H1 (cell line): ENCODE data around the gene PARK7. TPM values are rescaled to one million over a fixed set of nuclear protein-coding genes. Genes with fewer than 3 reads are reported as not detected.
"Not testable (repeated sequence)": the region's sequence is repeated elsewhere in the genome, so short reads cannot be mapped to it uniquely, and the experiment has no call there.

Source experiments
- CTCF ChIA-PET: fragments of 300-600 bp; sonication (Branson Sonifier 250); formaldehyde crosslinking; loops from one replicate; lab custom pipeline; 2021; ENCODE audit not compliant: partially characterized antibody; lab: Charles Lee
- POLR2A ChIA-PET: fragments of 300-600 bp; sonication (Branson Sonifier 250); formaldehyde crosslinking; loops from one replicate; lab custom pipeline; 2021; ENCODE audit warnings: inconsistent platforms; ENCODE audit not compliant: partially characterized antibody; lab: Charles Lee
- DNase-seq, 2 experiments: peaks; one replicate each; pipeline versions ENCODE4 v3.0.0 to v3.0.0-alpha.2; 2010 to 2022; ENCODE audit warnings: low spot score in 2 of 2, low read depth in 1 of 2, mixed read lengths in 1 of 2
- FAIRE-seq: peaks from 2 replicates; lab custom pipeline; 2011; peaks lifted over from hg19 to GRCh38; lab: Jason Lieb, UNC
- H2AFZ ChIP-seq: 2 replicates; pipeline ENCODE4 v1.8.1; 2012; ENCODE audit warnings: low read length, inconsistent platforms
- H2AK5ac ChIP-seq: 2 replicates; pipeline ENCODE4 v1.6.1; 2013; ENCODE audit warnings: low read depth, low read length
- H2BK120ac ChIP-seq: replicated peaks from 2 replicates; pipeline ENCODE3; 2013; ENCODE audit warnings: low read depth, low read length, inconsistent platforms
- H2BK12ac ChIP-seq: 2 replicates; pipeline ENCODE4 v1.6.1; 2013; ENCODE audit warnings: low read depth, low read length
- H2BK15ac ChIP-seq: 2 replicates; pipeline ENCODE4 v1.6.1; 2013; ENCODE audit warnings: low read length
- H2BK20ac ChIP-seq: 2 replicates; pipeline ENCODE4 v1.6.1; 2013; ENCODE audit warnings: low read length
- H2BK5ac ChIP-seq: 2 replicates; pipeline ENCODE4 v1.6.1; 2013; ENCODE audit warnings: low read depth, low read length
- H3K14ac ChIP-seq: 2 replicates; pipeline ENCODE4 v1.6.1; 2013; ENCODE audit warnings: inconsistent platforms; ENCODE audit not compliant: insufficient read length
- H3K18ac ChIP-seq: 2 replicates; pipeline ENCODE4 v1.6.1; 2013; ENCODE audit warnings: low read length; ENCODE audit errors: extremely low read depth
- H3K23ac ChIP-seq: 2 replicates; pipeline ENCODE4 v1.6.1; 2013; ENCODE audit warnings: inconsistent platforms; ENCODE audit not compliant: insufficient read length
- H3K23me2 ChIP-seq: 2 replicates; pipeline ENCODE4 v1.6.1; 2013; ENCODE audit warnings: low read depth, low read length
- H3K27ac ChIP-seq: 2 replicates; pipeline ENCODE4 v1.6.1; 2011; ENCODE audit warnings: low read depth, low read length, inconsistent platforms
- H3K27me3 ChIP-seq, 4 experiments: replicated peaks in 1 of 4; 1 replicate in 1 of 4; 2 replicates in 3 of 4; pipeline versions ENCODE4 v1.6.1 to v1.8.1; 2011 to 2013; ENCODE audit warnings: low read length in 3 of 4, mild to moderate bottlenecking in 3 of 4, inconsistent platforms in 2 of 4, mixed read lengths in 2 of 4, moderate library complexity in 1 of 4; ENCODE audit not compliant: control insufficient read depth in 3 of 4, insufficient read depth in 3 of 4; ENCODE audit errors: extremely low read depth in 1 of 4
- H3K36me3 ChIP-seq, 4 experiments: 2 replicates each; pipeline versions ENCODE4 v1.6.1 to v1.8.1; 2011 to 2013; ENCODE audit warnings: mild to moderate bottlenecking in 4 of 4, low read length in 3 of 4, moderate library complexity in 2 of 4, control low read depth in 1 of 4, inconsistent platforms in 1 of 4; ENCODE audit not compliant: insufficient read depth in 4 of 4, control insufficient read depth in 2 of 4
- H3K4ac ChIP-seq: replicated peaks from 2 replicates; pipeline ENCODE3; 2013; ENCODE audit warnings: low read length, low read depth, mixed read lengths, inconsistent platforms; ENCODE audit not compliant: insufficient read length
- H3K4me1 ChIP-seq, 4 experiments: replicated peaks in 1 of 4; 1 replicate in 1 of 4; 2 replicates in 3 of 4; pipeline versions ENCODE4 v1.6.1 to v1.8.1; 2011 to 2013; ENCODE audit warnings: low read length in 3 of 4, inconsistent platforms in 2 of 4, mixed read lengths in 1 of 4; ENCODE audit not compliant: insufficient read depth in 4 of 4, control insufficient read depth in 3 of 4
- H3K4me2 ChIP-seq, 2 experiments: 2 replicates each; pipeline versions ENCODE4 v1.6.1 to v1.8.1; 2011 to 2013; ENCODE audit warnings: low read depth in 2 of 2, low read length in 2 of 2, control low read depth in 1 of 2, inconsistent platforms in 1 of 2, mild to moderate bottlenecking in 1 of 2; ENCODE audit not compliant: insufficient read depth in 1 of 2
- H3K4me3 ChIP-seq, 4 experiments: fragments of 200-600, 300-600 bp in 1 of 4; sonication (generic), shearing (Covaris generic), sonication (Bioruptor Twin) in 1 of 4; 2 replicates each; pipeline versions ENCODE4 v1.5.1 to v1.8.1; 2011 to 2016; ENCODE audit warnings: low read length in 4 of 4, low read depth in 3 of 4, control low read depth in 2 of 4, inconsistent platforms in 2 of 4, mild to moderate bottlenecking in 2 of 4, mixed read lengths in 1 of 4, moderate library complexity in 1 of 4; ENCODE audit not compliant: insufficient read depth in 2 of 4; ENCODE audit errors: extremely low read depth in 1 of 4
- H3K56ac ChIP-seq: replicated peaks from 2 replicates; pipeline ENCODE3; 2013; ENCODE audit warnings: low read depth, mild to moderate bottlenecking, mixed read lengths, low read length, inconsistent platforms; ENCODE audit not compliant: insufficient read length
- H3K79me1 ChIP-seq: 2 replicates; pipeline ENCODE4 v1.6.1; 2013; ENCODE audit warnings: low read depth, low read length, control low read depth
- H3K79me2 ChIP-seq, 2 experiments: 2 replicates each; pipeline versions ENCODE4 v1.6.1 to v1.8.1; 2012 to 2013; ENCODE audit warnings: low read length in 2 of 2, mild to moderate bottlenecking in 2 of 2, inconsistent platforms in 1 of 2; ENCODE audit not compliant: insufficient read depth in 2 of 2, control insufficient read depth in 1 of 2
- H3K9ac ChIP-seq, 4 experiments: replicated peaks in 1 of 4; 1 replicate in 1 of 4; 2 replicates in 3 of 4; pipeline versions ENCODE4 v1.6.1 to v1.8.1; 2011 to 2013; ENCODE audit warnings: low read depth in 3 of 4, low read length in 3 of 4, control low read depth in 2 of 4, mild to moderate bottlenecking in 2 of 4, moderate library complexity in 2 of 4, inconsistent platforms in 1 of 4; ENCODE audit errors: extremely low read depth in 1 of 4
- H3K9me3 ChIP-seq, 2 experiments: 2 replicates each; pipeline versions ENCODE4 v1.6.1 to v1.8.1; 2012 to 2013; ENCODE audit warnings: mild to moderate bottlenecking in 2 of 2, moderate library complexity in 2 of 2, control low read depth in 1 of 2, inconsistent platforms in 1 of 2, low read depth in 1 of 2, low read length in 1 of 2, mixed read lengths in 1 of 2; ENCODE audit not compliant: insufficient read depth in 2 of 2
- H4K20me1 ChIP-seq, 2 experiments: replicated peaks in 1 of 2; 2 replicates each; pipeline versions ENCODE3 to v1.8.1; 2011 to 2013; ENCODE audit warnings: inconsistent platforms in 2 of 2, low read length in 2 of 2, mild to moderate bottlenecking in 1 of 2; ENCODE audit not compliant: insufficient read depth in 2 of 2, control insufficient read depth in 1 of 2
- H4K5ac ChIP-seq: 2 replicates; pipeline ENCODE4 v1.6.1; 2013; ENCODE audit warnings: low read length, low read depth, mixed read lengths, inconsistent platforms; ENCODE audit not compliant: insufficient read length
- H4K8ac ChIP-seq: 2 replicates; pipeline ENCODE4 v1.8.0; 2013; ENCODE audit warnings: mild to moderate bottlenecking, moderate library complexity, low read length, inconsistent platforms; ENCODE audit not compliant: insufficient read depth; ENCODE audit errors: extremely low read depth
- H4K91ac ChIP-seq: replicated peaks from 2 replicates; pipeline ENCODE3; 2013; ENCODE audit warnings: low read length, mixed read lengths, inconsistent platforms; ENCODE audit not compliant: insufficient read length
- WGBS, 2 experiments: shearing (Covaris generic) in 1 of 2; methylation state at CpG; one replicate each; pipeline versions ENCODE4 v1.1.6 to v1.1.7; 2013 to 2015; ENCODE audit warnings: low lambda C conversion rate in 2 of 2, mixed read lengths in 2 of 2, inconsistent platforms in 1 of 2, low coverage in 1 of 2, missing lambda C conversion rate in 1 of 2; ENCODE audit not compliant: insufficient replicate concordance in 2 of 2, insufficient coverage in 1 of 2, insufficient read length in 1 of 2; ENCODE audit errors: extremely low coverage in 1 of 2, missing lambda C conversion rate in 1 of 2; 5-methylcytosine and 5-hydroxymethylcytosine counted together
- polyA plus RNA-seq, 7 experiments: library from polyadenylated mRNA; depleted of rRNA in 3 of 7; stranded (reverse) in 5 of 7; unstranded in 2 of 7; fragments of >200 nt in 5 of 7; fragments of 200-250 nt in 2 of 7; gene quantifications; 1 replicate in 5 of 7; 2 replicates in 1 of 7; 4 replicates in 1 of 7; pipeline versions ENCODE4 v1.2.1 to v1.2.3, GENCODE V29; 2011 to 2013; ENCODE audit warnings: missing spikeins in 2 of 7, mixed read lengths in 2 of 7
- total RNA-seq: library from RNA; stranded (reverse); fragmentation: NEBNext Ultra II Directional; extraction: Animal tissue kit (Norgen Biotek cat#: 25700); gene quantifications from 2 replicates; pipeline ENCODE4 v1.2.1, GENCODE V29; 2021

The PARK7 gene
- total and polyA plus RNA-seq, 2 of the 8 experiments (the other 6 are each of a cell fraction or from before 2014, with no cell fraction given) = 206 to 383 TPM

GRCh38 chr1:7952791-7953190, 8.7 kb upstream of the PARK7 start:
- H4K20me1 ChIP-seq, H3K4me3 ChIP-seq, POLR2A ChIA-PET, H3K9ac ChIP-seq, H3K23ac ChIP-seq, FAIRE-seq, H3K79me1 ChIP-seq, H3K14ac ChIP-seq, H2AFZ ChIP-seq, H3K4me2 ChIP-seq, H2BK120ac ChIP-seq, H3K18ac ChIP-seq, H3K9me3 ChIP-seq, H2BK5ac ChIP-seq, CTCF ChIA-PET, H4K91ac ChIP-seq, H3K36me3 ChIP-seq, H3K4me1 ChIP-seq, H3K4ac ChIP-seq, H2AK5ac ChIP-seq, H3K27ac ChIP-seq, H2BK20ac ChIP-seq, H4K8ac ChIP-seq, H2BK12ac ChIP-seq, H3K79me2 ChIP-seq, H3K56ac ChIP-seq, H2BK15ac ChIP-seq, H3K23me2 ChIP-seq, H4K5ac ChIP-seq, DNase-seq, H3K27me3 ChIP-seq: not testable (repeated sequence)
- no CpG with 5 or more reads among the region's 30 CpGs for WGBS, 2 experiments
